ENCODE results near the gene WDR54. TPM values are rescaled to one million over a fixed set of nuclear protein-coding genes. Genes with fewer than 3 reads are reported as not detected.
A peak's percentile ranks its signal among the peaks of the same experiment; 100 is the strongest.
"Not testable (repeated sequence)": the region's sequence is repeated elsewhere in the genome, so short reads cannot be mapped to it uniquely, and the experiment has no call there.

Gene WDR54
- total RNA-seq, 4 donors from 2014 or later, result 2.3 to 7.0 TPM; not detected in 2

DNA sequence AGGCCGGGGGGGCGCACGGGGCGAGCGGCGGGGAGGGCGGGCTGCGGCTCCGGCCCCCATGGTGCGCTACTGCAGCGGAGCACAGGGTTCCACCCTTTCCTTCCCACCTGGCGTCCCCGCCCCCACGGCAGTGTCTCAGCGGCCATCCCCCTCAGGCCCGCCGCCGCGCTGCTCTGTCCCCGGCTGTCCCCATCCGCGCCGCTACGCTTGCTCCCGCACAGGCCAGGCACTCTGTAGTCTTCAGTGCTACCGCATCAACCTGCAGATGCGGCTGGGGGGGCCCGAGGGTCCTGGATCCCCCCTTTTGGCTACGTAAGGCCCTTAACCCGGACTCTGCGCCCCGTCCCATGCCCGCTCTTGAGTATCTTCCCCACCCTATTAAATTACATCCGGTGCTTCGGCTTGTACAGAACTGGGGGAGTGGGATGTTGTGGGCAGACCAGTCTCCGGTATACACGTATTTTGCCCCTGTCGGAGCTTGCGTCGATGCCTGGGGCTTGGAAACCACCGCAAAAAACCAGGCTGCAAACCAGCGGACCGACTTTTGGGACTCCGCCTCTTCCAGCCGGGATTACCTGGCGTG lies 36.1 kb downstream of the WDR54 start:
- Histone ChIP-seq H3K36me3 (no peaks in the 10 kb centered on the region), H3K4me3 (peak overlapping the region; percentile 55 to 70 (median 63)), H3K27me3 (no peaks in the 10 kb centered on the region), H3K27ac (peak overlapping the region; percentile 96 to 99 (median 98)), H3K9me3 (no peaks in the 10 kb centered on the region), H3K4me1 (peaks cover 21 to 32% (median 27%) of the 10 kb centered on the region in 4 donors)
- DNase-seq, result peak; percentile 86
- 0% methylated on average over 4 to 34 of the region's 46 CpGs for WGBS, 2 donors (ENCODE audit: low coverage in 1 of 2)
- intact Hi-C loops (cut with DNase I; ENCODE audit: low total_unique reads) (loop anchor here (1.0 kb wide), 1 partner anchor 16 kb away; no protein-coding TSS in a partner anchor), in situ Hi-C loops (cut with MboI; ENCODE audit: low pct_ligation_motif_present in 1 of 4, low pct_unique_long_range_greater_than_20kb in 1 of 4, low sequenced_read_pairs in 3 of 4) (no loop called here)
- TF ChIP-seq POLR2A (IDR thresholded peaks at IDR 0.05) (peak; percentile 93), EP300 (IDR thresholded peaks at IDR 0.05; ENCODE audit: low read depth) (no peak), CTCF (IDR thresholded peaks at IDR 0.05) (peak in 1 of 5 experiments; percentile 20), POLR2AphosphoS5 (IDR thresholded peaks at IDR 0.05) (peak; percentile 92 to 96 (median 96))

DNA sequence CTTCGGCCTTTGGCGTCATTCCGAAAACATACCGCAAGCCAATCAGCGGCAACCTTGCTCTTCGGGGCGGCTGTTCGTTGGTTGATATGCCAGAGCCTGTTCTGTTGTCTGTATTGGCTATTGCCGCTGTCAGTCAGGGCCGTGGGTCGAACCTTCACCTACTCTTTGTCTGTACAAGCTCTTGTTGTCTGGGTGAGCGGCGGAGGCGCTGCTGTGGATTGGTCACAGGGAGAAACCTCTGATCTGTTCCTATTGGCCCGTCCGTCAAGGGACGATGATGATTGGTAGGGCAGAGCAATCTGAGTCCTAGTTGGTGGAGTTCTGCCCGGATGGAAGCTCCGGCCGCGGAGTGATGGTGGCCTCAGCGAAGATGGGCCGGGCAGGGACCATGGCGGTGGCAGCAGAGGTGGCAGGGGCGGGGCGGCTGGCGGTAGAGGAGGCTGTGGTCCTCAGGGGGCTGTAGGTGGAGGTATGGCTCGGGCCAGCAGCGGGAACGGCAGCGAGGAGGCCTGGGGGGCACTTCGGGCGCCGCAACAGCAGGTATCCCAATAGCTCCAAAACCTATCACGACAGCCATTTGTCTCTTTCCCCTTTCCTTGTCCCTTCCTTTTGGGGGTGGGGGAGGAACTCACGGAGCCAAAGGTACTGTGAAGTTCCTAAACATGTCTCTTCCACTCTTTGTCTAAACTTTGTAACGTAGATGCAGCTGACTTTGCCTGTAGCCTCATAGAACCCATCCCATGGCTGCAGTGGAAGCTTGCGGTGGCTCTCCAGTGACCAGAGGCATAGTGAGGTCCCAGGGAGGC lies 36.8 kb downstream of the WDR54 start, which contains the start of gene WBP1:
Gene WBP1 (plus strand): TSS at position 307 of the 806 bp plus-strand sequence. CDS start 165 bp downstream, at position 472.
- in situ Hi-C loops (cut with MboI; ENCODE audit: low pct_ligation_motif_present in 1 of 4, low pct_unique_long_range_greater_than_20kb in 1 of 4, low sequenced_read_pairs in 3 of 4), result no loop called here
- 1% methylated on average over 38 of the region's 38 CpGs; no CpG with 5 or more reads in 1 of the 2 donors for WGBS, 2 donors (ENCODE audit: low coverage in 1 of 2)

GRCh38 chr2:74458938-74459363 lies 37.4 kb downstream of the WDR54 start:
- no peak for DNase-seq
- peak overlapping the region; percentile 58 to 77 (median 62) for H3K4me3 ChIP-seq
- WGBS, 2 donors (ENCODE audit: low coverage in 1 of 2), result 1% methylated on average over 10 of the region's 10 CpGs; no CpG with 5 or more reads in 1 of the 2 donors

More for the DNA sequence above, 36.8 kb downstream of the WDR54 start, which contains the start of gene WBP1:
- Histone ChIP-seq H3K27ac (peak within 1 kb of the TSS; percentile 96 to 99 (median 98)), H3K27me3 (no peaks in the 10 kb centered on the region), H3K36me3 (no peaks in the 10 kb centered on the region), H3K4me3 (peak within 1 kb of the TSS; percentile 58 to 77 (median 66)), H3K4me1 (peaks cover 21 to 32% (median 27%) of the 10 kb centered on the region in 4 donors), H3K9me3 (no peaks in the 10 kb centered on the region)
- peak; percentile 100 for DNase-seq
- TF ChIP-seq POLR2AphosphoS5 (IDR thresholded peaks at IDR 0.05) (peak in 2 of 3 donors; percentile 62 to 89), CTCF (IDR thresholded peaks at IDR 0.05) (no peak), POLR2A (IDR thresholded peaks at IDR 0.05) (peak; percentile 83)
- intact Hi-C loops (cut with DNase I; ENCODE audit: low total_unique reads), result no loop called here

GRCh38 chr2:74459503-74460118 lies 38.1 kb downstream of the WDR54 start:
- H3K4me3 ChIP-seq; H3K9me3 ChIP-seq; DNase-seq; H3K27me3 ChIP-seq; intact Hi-C loops (cut with DNase I; ENCODE audit: low total_unique reads); in situ Hi-C loops (cut with MboI; ENCODE audit: low pct_ligation_motif_present in 1 of 4, low pct_unique_long_range_greater_than_20kb in 1 of 4, low sequenced_read_pairs in 3 of 4); H3K36me3 ChIP-seq; H3K27ac ChIP-seq: not testable (repeated sequence)
- peaks cover 29 to 42% (median 35%) of the 10 kb centered on the region in 4 donors for H3K4me1 ChIP-seq
- 72 to 92% methylated on average over 5 to 13 of the region's 13 CpGs for WGBS, 2 donors (ENCODE audit: low coverage in 1 of 2)

More at GRCh38 chr2:74458938-74459363, 37.4 kb downstream of the WDR54 start:
- no peaks in the 10 kb centered on the region for H3K9me3 ChIP-seq
- H3K27ac ChIP-seq, result peak overlapping the region; percentile 84 to 99 (median 92)
- intact Hi-C loops (cut with DNase I; ENCODE audit: low total_unique reads), result no loop called here
- H3K27me3 ChIP-seq, result no peaks in the 10 kb centered on the region
- H3K36me3 ChIP-seq, result no peaks in the 10 kb centered on the region
- TF ChIP-seq EP300 (IDR thresholded peaks at IDR 0.05; ENCODE audit: low read depth) (no peak), POLR2A (IDR thresholded peaks at IDR 0.05) (no peak), CTCF (IDR thresholded peaks at IDR 0.05) (no peak), POLR2AphosphoS5 (IDR thresholded peaks at IDR 0.05) (no peak)
- in situ Hi-C loops (cut with MboI; ENCODE audit: low pct_ligation_motif_present in 1 of 4, low pct_unique_long_range_greater_than_20kb in 1 of 4, low sequenced_read_pairs in 3 of 4), result no loop called here
- peaks cover 22 to 35% (median 29%) of the 10 kb centered on the region in 4 donors for H3K4me1 ChIP-seq

DNA sequence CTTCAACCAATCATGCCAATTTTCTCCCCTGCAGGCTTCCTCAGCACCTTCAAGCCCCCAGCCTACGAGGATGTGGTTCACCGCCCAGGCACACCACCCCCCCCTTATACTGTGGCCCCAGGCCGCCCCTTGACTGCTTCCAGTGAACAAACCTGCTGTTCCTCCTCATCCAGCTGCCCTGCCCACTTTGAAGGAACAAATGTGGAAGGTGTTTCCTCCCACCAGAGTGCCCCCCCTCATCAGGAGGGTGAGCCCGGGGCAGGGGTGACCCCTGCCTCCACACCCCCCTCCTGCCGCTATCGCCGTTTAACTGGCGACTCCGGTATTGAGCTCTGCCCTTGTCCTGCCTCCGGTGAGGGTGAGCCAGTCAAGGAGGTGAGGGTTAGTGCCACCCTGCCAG lies 38.7 kb downstream of the WDR54 start:
- H3K9me3 ChIP-seq; intact Hi-C loops (cut with DNase I; ENCODE audit: low total_unique reads); H3K4me3 ChIP-seq; H3K27me3 ChIP-seq; in situ Hi-C loops (cut with MboI; ENCODE audit: low pct_ligation_motif_present in 1 of 4, low pct_unique_long_range_greater_than_20kb in 1 of 4, low sequenced_read_pairs in 3 of 4); H3K36me3 ChIP-seq; DNase-seq; H3K27ac ChIP-seq: not testable (repeated sequence)
- 72% methylated on average over 10 of the region's 10 CpGs; no CpG with 5 or more reads in 1 of the 2 donors for WGBS, 2 donors (ENCODE audit: low coverage in 1 of 2)
- H3K4me1 ChIP-seq, result peaks cover 30 to 42% (median 35%) of the 10 kb centered on the region in 4 donors

Data from transverse colon (tissue), 4 donors.